GM13976 (cell line): ENCODE measurements around the gene SH3TC1.

Source experiments
- DNase-seq: peaks from one replicate; pipeline ENCODE4 v3.0.0; 2012; ENCODE audit warnings: low spot score
- in situ Hi-C: fragments of 300-500 bp; cut with MboI; formaldehyde crosslinking; loops from one replicate; pipeline ENCODE4 v1.12.0; 2022; ENCODE audit warnings: low sequenced_read_pairs, mixed read lengths, inconsistent platforms; ENCODE audit not compliant: unreplicated experiment
- TF ChIP-seq, protein P1 (sequence below): IDR thresholded peaks from 2 replicates; pipeline ENCODE4 v1.5.1; 2012; ENCODE audit warnings: borderline replicate concordance, mild to moderate bottlenecking; ENCODE audit not compliant: insufficient read depth; ENCODE audit errors: extremely low read depth, missing control alignments, control extremely low read depth

SH3TC1 gene

DNA sequence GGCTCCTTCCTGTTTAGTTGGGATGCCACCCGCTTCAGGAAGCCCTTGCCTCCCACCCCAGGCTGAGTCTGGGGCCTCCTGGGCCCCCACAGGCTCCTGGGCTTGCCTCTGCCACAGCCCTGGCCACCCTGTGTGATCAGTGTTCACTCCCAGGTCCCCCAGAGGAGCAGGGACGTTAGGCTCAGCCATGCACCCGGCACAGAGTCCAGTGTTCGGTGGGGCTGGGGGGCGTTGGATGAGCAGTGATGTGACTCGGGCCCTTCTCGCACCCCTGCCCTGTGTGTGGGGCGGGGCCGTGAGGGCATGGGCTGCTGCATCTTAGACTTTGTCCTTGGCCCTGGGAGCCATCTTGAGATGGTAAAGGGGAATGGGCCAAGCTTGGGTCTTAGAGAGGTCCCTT lies 40.6 kb downstream of the SH3TC1 start:
- TF ChIP-seq, protein P1, sequence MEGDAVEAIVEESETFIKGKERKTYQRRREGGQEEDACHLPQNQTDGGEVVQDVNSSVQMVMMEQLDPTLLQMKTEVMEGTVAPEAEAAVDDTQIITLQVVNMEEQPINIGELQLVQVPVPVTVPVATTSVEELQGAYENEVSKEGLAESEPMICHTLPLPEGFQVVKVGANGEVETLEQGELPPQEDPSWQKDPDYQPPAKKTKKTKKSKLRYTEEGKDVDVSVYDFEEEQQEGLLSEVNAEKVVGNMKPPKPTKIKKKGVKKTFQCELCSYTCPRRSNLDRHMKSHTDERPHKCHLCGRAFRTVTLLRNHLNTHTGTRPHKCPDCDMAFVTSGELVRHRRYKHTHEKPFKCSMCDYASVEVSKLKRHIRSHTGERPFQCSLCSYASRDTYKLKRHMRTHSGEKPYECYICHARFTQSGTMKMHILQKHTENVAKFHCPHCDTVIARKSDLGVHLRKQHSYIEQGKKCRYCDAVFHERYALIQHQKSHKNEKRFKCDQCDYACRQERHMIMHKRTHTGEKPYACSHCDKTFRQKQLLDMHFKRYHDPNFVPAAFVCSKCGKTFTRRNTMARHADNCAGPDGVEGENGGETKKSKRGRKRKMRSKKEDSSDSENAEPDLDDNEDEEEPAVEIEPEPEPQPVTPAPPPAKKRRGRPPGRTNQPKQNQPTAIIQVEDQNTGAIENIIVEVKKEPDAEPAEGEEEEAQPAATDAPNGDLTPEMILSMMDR: no peak
- in situ Hi-C loops: loop anchor here (10.0 kb wide), 1 partner anchor 165 kb away; no protein-coding TSS in a partner anchor
- no peak for DNase-seq

DNA sequence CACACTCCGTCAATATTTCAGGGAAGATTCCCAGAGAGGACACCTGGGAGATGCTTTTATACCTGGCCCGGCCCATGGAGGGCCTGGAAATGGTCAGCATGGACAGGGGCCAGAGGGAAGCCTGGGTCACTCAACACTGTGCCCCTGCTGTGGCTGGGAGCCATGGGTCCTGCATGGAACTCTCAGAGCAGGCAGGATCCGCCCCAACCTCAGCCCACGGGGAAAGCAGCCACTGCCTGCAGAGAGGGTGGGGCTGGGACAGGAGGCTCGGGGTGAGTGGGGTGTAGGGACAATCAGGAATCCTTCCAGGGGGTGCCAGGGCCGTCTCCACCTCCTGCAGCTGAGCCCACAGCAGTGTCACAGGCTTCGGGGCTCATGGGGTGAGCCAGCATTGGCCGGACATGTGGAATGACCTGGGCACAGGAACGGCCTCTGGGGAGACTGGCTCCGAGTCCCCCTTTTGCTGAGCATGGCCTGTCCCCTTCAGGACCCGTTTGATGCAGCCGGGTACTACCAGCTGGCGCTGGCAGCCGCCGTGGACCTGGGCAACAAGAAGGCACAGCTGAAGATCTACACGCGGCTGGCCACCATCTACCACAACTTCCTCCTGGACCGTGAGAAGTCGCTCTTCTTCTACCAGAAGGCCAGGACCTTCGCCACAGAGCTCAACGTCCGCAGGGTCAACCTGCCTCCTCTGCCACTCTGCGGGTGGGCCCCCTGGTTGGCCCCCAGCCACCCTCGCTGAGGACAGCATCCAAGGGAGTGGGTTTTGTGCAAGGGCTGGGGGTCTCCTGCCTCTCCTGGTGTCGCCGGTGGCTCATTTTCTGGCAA lies 41.3 kb downstream of the SH3TC1 start:
- no peak for DNase-seq
- in situ Hi-C loops: loop anchor here (10.0 kb wide), 1 partner anchor 164 kb away; no protein-coding TSS in a partner anchor
- TF ChIP-seq, protein P1: no peak

DNA sequence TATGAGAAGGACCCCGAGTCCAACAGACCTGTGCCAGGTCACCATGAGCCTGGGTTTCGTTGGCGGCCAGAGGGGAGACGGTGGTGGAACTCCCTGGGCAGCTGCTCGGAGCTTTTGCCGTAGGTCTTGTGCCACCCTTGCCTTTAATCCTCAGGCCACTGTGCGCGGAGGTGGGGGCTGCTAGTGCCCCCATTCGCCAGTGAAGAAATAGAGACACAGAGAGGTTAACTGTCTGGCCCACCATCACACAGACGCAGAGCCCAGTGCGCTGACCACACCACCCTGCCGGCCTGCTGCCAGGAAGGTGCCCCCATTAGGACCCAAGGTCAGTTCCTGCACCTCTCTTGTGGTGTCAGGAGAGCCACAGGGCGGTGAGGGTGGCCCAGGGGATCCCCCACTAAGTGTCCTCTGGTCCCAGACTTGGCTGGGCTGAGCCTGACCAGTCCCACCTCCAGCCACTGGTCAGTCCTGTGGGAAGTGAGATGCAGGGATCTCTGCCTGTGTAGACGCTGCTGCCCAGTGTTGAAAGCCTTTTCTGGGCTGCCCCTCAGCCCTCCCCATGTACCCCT lies 42.2 kb downstream of the SH3TC1 start:
- TF ChIP-seq, protein P1: no peak
- no peak for DNase-seq
- in situ Hi-C loops: loop anchor here (10.0 kb wide), 1 partner anchor 164 kb away; no protein-coding TSS in a partner anchor

DNA sequence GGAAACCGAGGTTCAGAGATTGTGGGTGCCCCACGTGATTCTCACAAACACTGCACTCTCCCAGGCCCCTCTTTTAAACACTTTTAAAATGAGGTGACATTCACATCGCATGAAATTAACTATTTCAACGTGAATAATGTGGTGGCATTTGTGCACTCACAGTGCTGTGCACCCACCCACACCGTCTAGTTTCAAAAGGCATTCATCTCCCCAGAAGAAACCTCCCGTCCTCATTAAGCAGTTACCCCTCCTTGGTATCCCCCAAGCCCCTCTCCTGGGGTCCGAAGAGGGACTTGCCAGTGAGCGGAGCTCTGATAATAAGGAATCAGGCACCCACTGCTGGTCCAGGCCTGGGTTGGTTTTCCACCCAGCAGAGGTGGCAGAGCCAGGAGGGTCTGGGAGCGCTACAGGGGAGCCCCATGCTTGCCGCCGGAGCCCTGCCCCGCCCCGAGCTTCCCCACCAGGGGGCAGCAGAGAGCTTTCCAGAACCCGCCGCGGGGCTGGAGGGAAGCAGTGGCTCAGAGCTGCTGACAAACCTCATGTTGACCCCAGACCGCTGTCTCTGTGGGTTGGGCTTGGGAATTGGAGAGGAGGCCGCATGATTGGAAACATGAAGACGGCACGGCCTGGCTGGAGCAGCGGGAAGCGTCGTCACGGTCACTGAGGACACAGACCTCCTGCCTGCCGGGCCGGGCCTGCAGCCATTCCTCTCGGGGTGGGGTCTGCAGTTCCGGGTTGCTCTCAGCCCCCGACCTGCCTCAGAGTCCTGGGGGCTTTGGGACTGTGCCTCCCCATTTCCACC lies 43.0 kb downstream of the SH3TC1 start:
- in situ Hi-C loops: loop anchor here (10.0 kb wide), 1 partner anchor 163 kb away; no protein-coding TSS in a partner anchor
- DNase-seq: peak; percentile 95
- TF ChIP-seq, protein P1: peak; percentile 83

DNA sequence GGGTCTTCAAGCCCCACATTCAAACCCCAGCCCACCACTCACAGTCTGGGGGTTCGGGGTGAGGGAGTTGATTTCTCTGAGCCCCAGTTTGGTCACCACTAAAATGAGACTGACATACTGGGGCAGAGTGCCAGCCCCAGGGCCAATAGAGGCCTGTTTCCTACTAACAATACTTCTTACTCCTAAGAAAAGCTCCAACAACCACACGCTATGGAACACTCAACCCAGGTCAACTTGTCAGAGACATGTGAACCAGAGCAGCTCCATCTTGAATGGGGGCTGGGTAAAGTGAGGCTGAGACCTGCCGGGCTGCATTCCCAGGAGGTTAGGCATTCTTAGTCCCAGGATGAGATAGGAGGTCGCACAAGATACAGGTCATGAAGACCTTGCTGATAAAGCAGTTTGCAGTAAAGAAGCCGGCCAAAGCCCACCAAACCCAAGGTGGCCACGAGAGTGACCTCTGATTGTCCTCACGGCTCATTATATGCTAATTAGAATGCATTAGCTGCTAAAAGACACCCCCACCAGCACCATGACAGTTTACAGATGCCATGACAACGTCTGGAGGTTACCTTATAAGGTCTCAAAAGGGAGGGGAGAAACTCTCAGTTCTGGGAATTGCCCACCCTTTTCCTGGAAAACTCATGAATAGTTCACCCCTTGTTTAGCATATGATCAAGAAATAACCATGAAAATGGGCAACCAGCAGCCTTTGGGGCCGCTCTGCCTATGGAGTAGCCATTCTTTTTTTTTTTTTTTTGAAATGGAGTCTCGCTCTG lies 43.9 kb downstream of the SH3TC1 start:
- DNase-seq: no peak
- in situ Hi-C loops: loop anchor here (10.0 kb wide), 1 partner anchor 162 kb away; no protein-coding TSS in a partner anchor
- TF ChIP-seq, protein P1: no peak

DNA sequence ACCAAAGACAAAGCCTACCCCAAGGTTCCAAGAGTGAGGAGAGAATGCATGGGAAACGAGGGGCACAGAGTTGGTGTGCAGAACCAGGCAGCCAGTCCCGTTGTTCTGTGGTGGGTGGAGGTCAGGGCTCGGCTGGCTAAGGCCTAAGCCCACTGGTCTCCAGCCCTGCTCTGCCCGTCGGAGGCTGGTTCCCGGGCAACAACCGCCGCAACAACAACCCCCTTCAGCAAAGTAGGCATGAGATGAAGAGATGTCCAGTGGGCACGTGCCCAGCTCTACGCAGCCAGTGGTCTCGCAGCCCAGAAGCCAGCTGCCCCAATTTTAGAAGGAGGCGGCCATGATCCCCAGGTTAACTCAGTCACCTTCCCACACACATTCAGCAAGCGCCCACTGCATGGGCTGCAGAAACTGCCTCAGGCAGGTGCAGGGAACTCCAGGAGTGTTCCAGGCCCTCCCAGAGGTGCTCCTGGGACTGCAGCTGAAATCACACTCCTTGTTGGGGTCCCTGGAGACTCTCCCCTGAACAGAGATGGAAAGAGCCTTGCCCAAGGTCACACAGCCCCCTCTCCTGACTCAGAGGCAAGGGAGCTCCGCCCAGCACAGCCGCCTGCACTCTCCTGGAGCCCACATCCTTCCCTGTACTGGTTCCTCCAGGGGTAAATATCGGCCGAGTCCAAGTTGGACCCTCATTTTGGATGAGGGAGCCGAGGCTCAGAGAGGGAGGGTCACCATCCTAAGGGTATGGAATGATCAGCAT lies 45.1 kb downstream of the SH3TC1 start:
- in situ Hi-C loops: loop anchor here (10.0 kb wide), 1 partner anchor 161 kb away; no protein-coding TSS in a partner anchor
- TF ChIP-seq, protein P1: no peak
- no peak for DNase-seq
